CD14-positive monocyte (primary cell): Measurements from ENCODE around the gene TMEM51. TPM values are rescaled to one million over a fixed set of nuclear protein-coding genes. Genes with fewer than 3 reads are reported as not detected.

ENCODE experiments used
- DNase-seq, 3 donors: peaks; one replicate each; pipeline ENCODE4 v3.0.0-alpha.2; 2011 to 2022
- H2AFZ ChIP-seq: 2 replicates; pipeline ENCODE4 v1.6.0; 2012; ENCODE audit warnings: mild to moderate bottlenecking, low read depth, low read length, inconsistent platforms; ENCODE audit not compliant: insufficient read depth, poor library complexity, severe bottlenecking
- H3K27ac ChIP-seq, 2 donors: 1 replicate in 1 of 2; 2 replicates in 1 of 2; pipeline ENCODE4 v1.5.1; 2012 to 2013; ENCODE audit warnings: low read length in 2 of 2, control low read depth in 1 of 2, inconsistent platforms in 1 of 2, low read depth in 1 of 2, mild to moderate bottlenecking in 1 of 2
- H3K27me3 ChIP-seq, 2 donors: one replicate each; pipeline versions ENCODE4 v1.6.0 to v1.6.1; 2011 to 2013; ENCODE audit warnings: low read length in 2 of 2; ENCODE audit not compliant: control insufficient read depth in 2 of 2, insufficient read depth in 2 of 2
- H3K36me3 ChIP-seq, 2 donors: replicated peaks in 1 of 2; 1 replicate in 1 of 2; 2 replicates in 1 of 2; pipeline versions ENCODE4 v1.5.1 to v1.6.1; 2012 to 2013; ENCODE audit warnings: low read length in 2 of 2, control low read depth in 1 of 2, inconsistent platforms in 1 of 2, mild to moderate bottlenecking in 1 of 2; ENCODE audit not compliant: insufficient read depth in 2 of 2, control insufficient read depth in 1 of 2
- H3K4me1 ChIP-seq, 2 donors: 1 replicate in 1 of 2; 2 replicates in 1 of 2; pipeline versions ENCODE4 v1.5.1 to v1.6.1; 2012 to 2013; ENCODE audit warnings: low read length in 2 of 2, control low read depth in 1 of 2, inconsistent platforms in 1 of 2, mild to moderate bottlenecking in 1 of 2, moderate library complexity in 1 of 2; ENCODE audit not compliant: insufficient read depth in 2 of 2, control insufficient read depth in 1 of 2
- H3K4me2 ChIP-seq: replicated peaks from 2 replicates; pipeline ENCODE3; 2012; ENCODE audit warnings: low read length, moderate library complexity, mild to moderate bottlenecking; ENCODE audit not compliant: poor library complexity, severe bottlenecking; ENCODE audit errors: extremely low read depth
- H3K4me3 ChIP-seq, 3 experiments: fragments of 200-600 bp in 1 of 3; sonication (generic) in 1 of 3; replicated peaks in 1 of 3; 1 replicate in 2 of 3; 2 replicates in 1 of 3; pipeline ENCODE4 v1.5.1; 2011 to 2013; ENCODE audit warnings: low read length in 3 of 3, mild to moderate bottlenecking in 3 of 3, control low read depth in 2 of 3, low read depth in 2 of 3, inconsistent platforms in 1 of 3, moderate library complexity in 1 of 3
- H3K79me2 ChIP-seq: 2 replicates; pipeline ENCODE4 v1.6.0; 2012; ENCODE audit warnings: mild to moderate bottlenecking, control low read depth, inconsistent platforms, low read length, moderate library complexity; ENCODE audit not compliant: insufficient read depth
- H3K9ac ChIP-seq: 2 replicates; pipeline ENCODE4 v1.6.0; 2017; ENCODE audit warnings: low read length, mild to moderate bottlenecking; ENCODE audit not compliant: insufficient read depth, poor library complexity, severe bottlenecking
- H3K9me3 ChIP-seq, 2 donors: replicated peaks in 1 of 2; 1 replicate in 1 of 2; 2 replicates in 1 of 2; pipeline versions ENCODE4 v1.5.1 to v1.6.1; 2012 to 2013; ENCODE audit warnings: low read length in 2 of 2, control low read depth in 1 of 2; ENCODE audit not compliant: control insufficient read depth in 1 of 2, insufficient read depth in 1 of 2
- H4K20me1 ChIP-seq: 2 replicates; pipeline ENCODE4 v1.6.0; 2012; ENCODE audit warnings: mild to moderate bottlenecking, low read length, control low read depth, moderate library complexity; ENCODE audit not compliant: insufficient read depth
- H3K27ac Mint-ChIP-seq, 7 donors: one replicate each; pipeline ENCODE4 v1.8.0; 2020; ENCODE audit warnings: mild to moderate bottlenecking in 7 of 7, mixed read lengths in 7 of 7, moderate library complexity in 6 of 7, inconsistent platforms in 2 of 7
- H3K27me3 Mint-ChIP-seq, 3 donors: one replicate each; pipeline ENCODE4 v1.8.0; 2021 to 2022; ENCODE audit warnings: low read depth in 3 of 3, mild to moderate bottlenecking in 3 of 3, mixed read lengths in 3 of 3, moderate library complexity in 3 of 3, inconsistent platforms in 1 of 3
- H3K36me3 Mint-ChIP-seq, 2 donors: one replicate each; pipeline ENCODE4 v1.8.0; 2020; ENCODE audit warnings: mixed read lengths in 2 of 2, inconsistent platforms in 1 of 2, mild to moderate bottlenecking in 1 of 2
- H3K4me1 Mint-ChIP-seq: one replicate; pipeline ENCODE4 v1.8.0; 2020; ENCODE audit warnings: mild to moderate bottlenecking, mixed read lengths
- H3K4me3 Mint-ChIP-seq, 2 donors: one replicate each; pipeline ENCODE4 v1.8.0; 2020; ENCODE audit warnings: mild to moderate bottlenecking in 2 of 2, mixed read lengths in 2 of 2, moderate library complexity in 1 of 2
- H3K9me3 Mint-ChIP-seq, 7 donors: one replicate each; pipeline ENCODE4 v1.8.0; 2020 to 2022; ENCODE audit warnings: mixed read lengths in 7 of 7, mild to moderate bottlenecking in 6 of 7, moderate library complexity in 6 of 7, inconsistent platforms in 2 of 7
- WGBS: methylation state at CpG from one replicate; pipeline ENCODE4 v1.1.5; 2013; ENCODE audit warnings: missing lambda C conversion rate; ENCODE audit not compliant: insufficient coverage; 5-methylcytosine and 5-hydroxymethylcytosine counted together
- intact Hi-C, 2 donors: fragments of 100-400 bp; cut with micrococcal nuclease; formaldehyde crosslinking; loops; one replicate each; pipeline versions ENCODE4 v1.15.0 to v1.15.1; 2023
- polyA plus RNA-seq, 3 donors: library from polyadenylated mRNA; depleted of rRNA in 1 of 3; unstranded in 2 of 3; stranded (reverse) in 1 of 3; fragments of 300-500 nt in 2 of 3; fragments of >200 nt in 1 of 3; fragmentation: Illumina TruSeq in 2 of 3; gene quantifications; 1 replicate in 2 of 3; 2 replicates in 1 of 3; pipeline ENCODE4 v1.2.3, GENCODE V29; 2012 to 2021
- TF ChIP-seq, protein P1 (sequence below): fragments of 200-600 bp; IDR thresholded peaks from one replicate; pipeline ENCODE4 v1.8.0; 2022; ENCODE audit warnings: antibody characterized with exemption, mild to moderate bottlenecking

Gene TMEM51
- polyA plus RNA-seq, 3 donors = 1.2 to 2.5 (median 2.1) TPM

DNA sequence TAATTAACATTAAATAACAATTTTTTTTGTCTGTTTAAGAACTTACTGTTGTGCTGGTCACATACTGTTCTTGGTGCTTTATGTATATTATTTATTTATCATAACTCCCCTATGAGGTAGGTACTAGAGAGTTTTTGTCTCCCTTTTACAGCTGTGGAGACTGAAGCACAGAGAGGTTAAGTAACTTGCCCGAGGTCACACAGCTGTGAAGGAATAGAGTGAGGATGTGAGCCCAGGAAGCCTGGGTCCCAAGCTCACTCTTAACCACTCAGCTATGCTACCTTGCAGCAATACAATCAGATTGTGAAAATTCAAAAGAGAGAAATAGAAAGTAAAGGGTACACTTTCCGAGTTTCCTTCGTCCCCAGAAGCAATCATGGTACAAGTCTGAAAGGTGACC, 57.9 kb downstream of the TMEM51 start:
- H3K4me1 Mint-ChIP-seq = peaks cover 49% of the 10 kb centered on the region
- intact Hi-C loops = no loop called here
- WGBS = no CpG with 5 or more reads among the region's 3 CpGs
- H3K27ac Mint-ChIP-seq = no peak overlapping the region
- Histone ChIP-seq H3K36me3 (no peaks in the 10 kb centered on the region), H3K9ac (no peak overlapping the region), H3K27me3 (no peaks in the 10 kb centered on the region), H4K20me1 (no peaks in the 10 kb centered on the region), H3K79me2 (no peaks in the 10 kb centered on the region), H2AFZ (no peak overlapping the region), H3K4me3 (no peak overlapping the region), H3K27ac (no peak overlapping the region), H3K9me3 (no peaks in the 10 kb centered on the region), H3K4me2 (no peak overlapping the region), H3K4me1 (peaks cover 26 to 57% of the 10 kb centered on the region in 2 donors)
- no peaks in the 10 kb centered on the region for H3K9me3 Mint-ChIP-seq
- DNase-seq = no peak
- peaks cover 0 to 3% (median 1%) of the 10 kb centered on the region in 3 donors for H3K27me3 Mint-ChIP-seq
- TF ChIP-seq, protein P1, sequence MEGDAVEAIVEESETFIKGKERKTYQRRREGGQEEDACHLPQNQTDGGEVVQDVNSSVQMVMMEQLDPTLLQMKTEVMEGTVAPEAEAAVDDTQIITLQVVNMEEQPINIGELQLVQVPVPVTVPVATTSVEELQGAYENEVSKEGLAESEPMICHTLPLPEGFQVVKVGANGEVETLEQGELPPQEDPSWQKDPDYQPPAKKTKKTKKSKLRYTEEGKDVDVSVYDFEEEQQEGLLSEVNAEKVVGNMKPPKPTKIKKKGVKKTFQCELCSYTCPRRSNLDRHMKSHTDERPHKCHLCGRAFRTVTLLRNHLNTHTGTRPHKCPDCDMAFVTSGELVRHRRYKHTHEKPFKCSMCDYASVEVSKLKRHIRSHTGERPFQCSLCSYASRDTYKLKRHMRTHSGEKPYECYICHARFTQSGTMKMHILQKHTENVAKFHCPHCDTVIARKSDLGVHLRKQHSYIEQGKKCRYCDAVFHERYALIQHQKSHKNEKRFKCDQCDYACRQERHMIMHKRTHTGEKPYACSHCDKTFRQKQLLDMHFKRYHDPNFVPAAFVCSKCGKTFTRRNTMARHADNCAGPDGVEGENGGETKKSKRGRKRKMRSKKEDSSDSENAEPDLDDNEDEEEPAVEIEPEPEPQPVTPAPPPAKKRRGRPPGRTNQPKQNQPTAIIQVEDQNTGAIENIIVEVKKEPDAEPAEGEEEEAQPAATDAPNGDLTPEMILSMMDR = no peak
- no peak overlapping the region for H3K4me3 Mint-ChIP-seq
- no peaks in the 10 kb centered on the region for H3K36me3 Mint-ChIP-seq

DNA sequence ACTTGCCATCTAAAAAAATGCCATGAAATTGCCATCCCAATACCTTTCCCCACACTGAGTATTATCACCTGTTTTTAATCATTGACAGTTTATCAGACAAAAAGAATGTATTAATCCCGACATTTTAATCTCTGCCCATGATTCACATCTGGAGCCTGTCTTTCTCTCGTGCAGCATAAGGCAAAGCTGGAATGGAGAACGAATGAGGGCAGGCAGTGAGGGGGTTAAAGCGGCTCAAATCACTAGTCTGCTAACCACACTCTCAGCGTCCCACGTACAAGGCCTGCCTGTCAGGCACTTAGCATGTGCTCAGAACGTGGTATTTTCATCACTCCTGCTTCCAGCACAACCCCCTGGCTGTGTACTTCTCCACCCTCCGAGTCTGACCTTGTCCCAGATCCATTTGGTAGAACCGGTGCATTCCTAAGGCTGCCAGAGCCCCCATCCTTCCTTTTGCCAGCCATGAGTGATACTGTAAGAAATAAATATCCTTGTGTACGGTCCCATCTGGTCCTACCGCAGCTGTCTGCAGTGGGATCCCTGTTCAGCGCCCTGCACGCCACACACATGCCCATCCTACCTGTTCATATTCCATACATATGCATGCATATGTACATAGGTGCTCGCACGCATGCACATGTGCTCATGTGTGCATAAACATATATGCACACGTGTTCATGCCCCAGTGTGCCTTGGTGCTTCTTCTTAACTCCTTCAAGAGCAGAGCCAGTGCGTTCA, 58.8 kb downstream of the TMEM51 start:
- 99% methylated on average over 7 of the region's 17 CpGs for WGBS
- H3K9ac ChIP-seq = no peak overlapping the region
- H3K36me3 ChIP-seq = no peaks in the 10 kb centered on the region
- Mint-ChIP-seq H3K4me3 (no peak overlapping the region), H3K4me1 (peaks cover 44% of the 10 kb centered on the region), H3K36me3 (no peaks in the 10 kb centered on the region), H3K9me3 (peaks cover 0 to 2% (median 0%) of the 10 kb centered on the region in 7 donors), H3K27me3 (peaks cover 0 to 3% (median 1%) of the 10 kb centered on the region in 3 donors), H3K27ac (peak overlapping the region in 2 of 7 donors; percentile 7 to 66)
- DNase-seq = no peak
- H4K20me1 ChIP-seq = no peaks in the 10 kb centered on the region
- H3K4me1 ChIP-seq = peaks cover 26 to 51% of the 10 kb centered on the region in 2 donors
- H3K27me3 ChIP-seq = no peaks in the 10 kb centered on the region
- no peak overlapping the region for H3K4me2 ChIP-seq
- H3K79me2 ChIP-seq = no peaks in the 10 kb centered on the region
- no peaks in the 10 kb centered on the region for H3K9me3 ChIP-seq
- H2AFZ ChIP-seq = no peak overlapping the region
- H3K27ac ChIP-seq = peak overlapping the region in 1 of 2 donors; percentile 9
- intact Hi-C loops = no loop called here
- no peak overlapping the region for H3K4me3 ChIP-seq
- TF ChIP-seq, protein P1 = no peak
